SK-N-SH (cell line): ENCODE results near the gene RMDN2. TPM values are rescaled to one million over a fixed set of nuclear protein-coding genes. Genes with fewer than 3 reads are reported as not detected.

Source experiments
- CTCF ChIA-PET: fragments of 300-600, 350-600 bp; formaldehyde crosslinking; extraction: SDS; loops from one replicate; lab custom pipeline; 2021; lab: Yijun Ruan, JAX
- POLR2A ChIA-PET: fragments of 350-600 bp; sonication (Branson Sonifier 250); formaldehyde crosslinking; extraction: SDS; loops from one replicate; lab custom pipeline; 2020; ENCODE audit warnings: antibody characterized with exemption, inconsistent platforms; lab: Yijun Ruan, JAX
- DNase-seq: peaks from one replicate; pipeline ENCODE4 v3.0.0; 2012
- H2AFZ ChIP-seq: fragments of 200-600 bp; sonication (generic); 2 replicates; pipeline ENCODE4 v1.8.1; 2016; ENCODE audit warnings: antibody characterized with exemption, mild to moderate bottlenecking, low read depth
- H3F3A ChIP-seq: fragments of 200-600 bp; sonication (generic); replicated peaks from 2 replicates; pipeline ENCODE3; 2016; ENCODE audit warnings: antibody characterized with exemption, mild to moderate bottlenecking; ENCODE audit not compliant: insufficient read depth
- H3K27ac ChIP-seq, 2 experiments: fragments of 200-500 bp in 1 of 2; fragments of 200-600 bp in 1 of 2; sonication (Bioruptor generic) in 1 of 2; sonication (generic), shearing (Covaris generic) in 1 of 2; 2 replicates each; pipeline versions ENCODE4 v1.5.1 to v1.6.1; 2014 to 2016; ENCODE audit warnings: low read depth in 2 of 2, inconsistent platforms in 1 of 2, low read length in 1 of 2, mild to moderate bottlenecking in 1 of 2, mixed read lengths in 1 of 2
- H3K27me3 ChIP-seq: fragments of 200-600 bp; sonication (generic), shearing (Covaris generic); 2 replicates; pipeline ENCODE4 v1.6.1; 2016; ENCODE audit warnings: mixed run types; ENCODE audit not compliant: insufficient read depth
- H3K36me3 ChIP-seq, 2 experiments: fragments of 200-500 bp in 1 of 2; fragments of 200-600 bp in 1 of 2; sonication (Bioruptor generic) in 1 of 2; sonication (generic) in 1 of 2; replicated peaks in 1 of 2; 2 replicates each; pipeline versions ENCODE3 to v1.5.1; 2014 to 2016; ENCODE audit warnings: low read length in 1 of 2, mild to moderate bottlenecking in 1 of 2; ENCODE audit not compliant: insufficient read depth in 2 of 2, control insufficient read depth in 1 of 2
- H3K4me1 ChIP-seq, 2 experiments: fragments of 200-500 bp in 1 of 2; fragments of 200-600 bp in 1 of 2; sonication (Bioruptor generic) in 1 of 2; sonication (generic), shearing (Covaris generic) in 1 of 2; 2 replicates each; pipeline versions ENCODE4 v1.5.1 to v1.6.1; 2014 to 2016; ENCODE audit warnings: low read depth in 1 of 2, low read length in 1 of 2, mixed run types in 1 of 2; ENCODE audit not compliant: insufficient read depth in 2 of 2, control insufficient read depth in 1 of 2
- H3K4me2 ChIP-seq: fragments of 200-600 bp; sonication (generic), shearing (Covaris generic); 2 replicates; pipeline ENCODE4 v1.6.1; 2017; ENCODE audit warnings: mixed run types
- H3K4me3 ChIP-seq, 2 experiments: fragments of 200-500 bp in 1 of 2; fragments of 200-600 bp in 1 of 2; sonication (Bioruptor generic) in 1 of 2; sonication (generic), shearing (Covaris generic) in 1 of 2; 2 replicates each; pipeline versions ENCODE4 v1.5.1 to v1.8.1; 2014 to 2016; ENCODE audit warnings: low read depth in 2 of 2, inconsistent platforms in 1 of 2, low read length in 1 of 2, mild to moderate bottlenecking in 1 of 2, mixed read lengths in 1 of 2, moderate library complexity in 1 of 2
- H3K79me2 ChIP-seq: fragments of 200-600 bp; sonication (generic); 2 replicates; pipeline ENCODE4 v1.8.1; 2017; ENCODE audit warnings: mild to moderate bottlenecking; ENCODE audit not compliant: insufficient read depth
- H3K9ac ChIP-seq: fragments of 200-600 bp; sonication (generic); 2 replicates; pipeline ENCODE4 v1.6.1; 2017; ENCODE audit warnings: mixed run types
- H3K9me2 ChIP-seq: fragments of 200-600 bp; sonication (generic); 2 replicates; pipeline ENCODE4 v1.6.1; 2017; ENCODE audit warnings: mixed run types
- H3K9me3 ChIP-seq: fragments of 200-600 bp; sonication (generic); 2 replicates; pipeline ENCODE4 v1.6.1; 2017; ENCODE audit warnings: mixed run types, mild to moderate bottlenecking, moderate library complexity
- H4K20me1 ChIP-seq: fragments of 200-600 bp; sonication (generic); 2 replicates; pipeline ENCODE4 v1.6.1; 2017; ENCODE audit warnings: mild to moderate bottlenecking, mixed run types; ENCODE audit not compliant: insufficient read depth
- CHD2 ChIP-seq: fragments of 150-350 bp; IDR thresholded peaks from 2 replicates; pipeline ENCODE4 v1.6.1; 2018; ENCODE audit warnings: low read length; ENCODE audit not compliant: partially characterized antibody
- ELF1 ChIP-seq: IDR thresholded peaks from 2 replicates; pipeline ENCODE4 v1.4.0; 2012
- EP300 ChIP-seq, 2 experiments: IDR thresholded peaks; 2 replicates each; pipeline versions ENCODE4 v1.4.0 to v1.6.1; 2012; ENCODE audit warnings: borderline replicate concordance in 1 of 2, low read depth in 1 of 2, low read length in 1 of 2
- GABPA ChIP-seq: IDR thresholded peaks from 2 replicates; pipeline ENCODE4 v1.4.0; 2012; ENCODE audit warnings: low read depth, mild to moderate bottlenecking
- NFIC ChIP-seq: IDR thresholded peaks from 2 replicates; pipeline ENCODE4 v1.4.0; 2012; ENCODE audit warnings: borderline replicate concordance
- NRF1 ChIP-seq: IDR thresholded peaks from 2 replicates; pipeline ENCODE4 v1.6.1; 2012; ENCODE audit warnings: low read depth, mild to moderate bottlenecking, low read length
- RAD21 ChIP-seq: IDR thresholded peaks from 2 replicates; pipeline ENCODE4 v1.6.1; 2012; ENCODE audit warnings: mild to moderate bottlenecking, low read length
- SMC3 ChIP-seq: IDR thresholded peaks from 2 replicates; pipeline ENCODE4 v1.6.1; 2012; ENCODE audit warnings: low read depth, low read length, improper control_type of control experiment
- TAF1 ChIP-seq: IDR thresholded peaks from 2 replicates; pipeline ENCODE4 v1.6.1; 2012; ENCODE audit warnings: low read depth, mild to moderate bottlenecking, low read length, moderate library complexity, borderline replicate concordance
- TCF12 ChIP-seq: IDR thresholded peaks from 2 replicates; pipeline ENCODE4 v1.4.0; 2012
- TEAD4 ChIP-seq: IDR thresholded peaks from 2 replicates; pipeline ENCODE4 v1.4.0; 2012; ENCODE audit warnings: mild to moderate bottlenecking, borderline replicate concordance; ENCODE audit not compliant: insufficient read depth
- YY1 ChIP-seq: IDR thresholded peaks from 2 replicates; pipeline ENCODE4 v1.4.0; 2012; ENCODE audit warnings: low read depth, mild to moderate bottlenecking
- WGBS: methylation state at CpG from one replicate; pipeline ENCODE4 v1.1.6; 2017; ENCODE audit warnings: low lambda C conversion rate; 5-methylcytosine and 5-hydroxymethylcytosine counted together
- polyA plus RNA-seq, 3 experiments: library from polyadenylated mRNA; depleted of rRNA; stranded (reverse); fragments of >200 nt; gene quantifications; 2 replicates each; pipeline ENCODE4 v1.2.3, GENCODE V29; 2012
- TF ChIP-seq, protein P1 (sequence below): IDR thresholded peaks from 2 replicates; pipeline ENCODE4 v1.4.0; 2012; ENCODE audit warnings: low read depth, borderline replicate concordance
- TF ChIP-seq, protein P2 (sequence below): IDR thresholded peaks from 2 replicates; pipeline ENCODE4; 2012
- TF ChIP-seq, protein P3 (sequence below): IDR thresholded peaks from 2 replicates; pipeline ENCODE4 v1.6.1; 2012; ENCODE audit warnings: mild to moderate bottlenecking, low read depth, low read length, moderate library complexity
- TF ChIP-seq, protein P4 (sequence below): IDR thresholded peaks from 2 replicates; pipeline ENCODE4 v1.4.0; 2012; ENCODE audit warnings: low read depth

The RMDN2 gene
- polyA plus RNA-seq, 1 of the 3 experiments (the other 2 are of a cell fraction), result 7.3 TPM

DNA sequence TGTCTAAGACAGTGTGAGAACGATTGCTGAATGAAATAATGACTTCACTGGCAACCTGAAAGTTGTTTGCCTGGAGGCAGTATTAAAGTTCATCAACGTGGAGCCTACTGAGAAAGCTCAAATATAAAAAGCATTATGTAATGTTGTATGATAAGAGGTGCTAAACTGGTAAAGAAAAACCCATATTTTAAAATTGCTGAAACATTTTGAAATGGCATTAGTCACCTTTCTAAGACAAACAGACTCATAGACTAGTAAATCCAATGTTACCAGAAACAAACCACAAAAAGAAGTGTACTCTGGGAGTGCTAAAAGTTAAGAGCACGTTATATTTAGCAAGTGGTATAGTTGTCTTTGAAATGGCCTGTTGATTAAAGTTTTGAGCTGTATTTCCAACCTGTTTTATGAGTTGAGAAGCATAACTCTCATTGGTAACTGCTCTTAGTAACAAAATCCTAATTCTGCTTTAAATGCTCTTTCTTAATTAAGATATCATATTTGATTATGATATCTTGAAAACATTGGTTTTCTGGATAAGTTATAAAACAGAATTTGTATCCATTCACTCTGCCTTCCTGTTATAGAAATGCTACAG, 88.2 kb downstream of the RMDN2 start (continued):
- no peak for TF ChIP-seq NFIC

DNA sequence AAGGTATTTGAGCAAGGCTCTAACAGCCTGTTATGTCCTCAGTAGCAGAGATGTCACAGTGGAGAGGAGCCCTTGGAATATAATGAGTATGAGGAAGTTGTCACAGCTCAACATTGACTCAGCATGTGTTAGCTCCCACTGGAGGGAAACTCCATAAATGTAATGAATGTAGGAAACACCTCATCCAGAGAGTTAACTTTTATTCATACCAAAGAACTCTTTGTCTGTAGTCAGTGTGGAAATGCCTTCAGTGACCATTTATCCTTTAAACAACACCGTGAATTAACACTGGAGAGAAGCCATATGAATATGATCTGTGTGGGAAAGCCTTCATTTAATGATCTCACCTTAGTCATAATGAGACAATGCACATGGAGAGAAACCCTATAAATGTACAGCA, 91.1 kb downstream of the RMDN2 start:
- Histone ChIP-seq H3K79me2 (no peaks in the 10 kb centered on the region), H3K4me1 (no peaks in the 10 kb centered on the region), H4K20me1 (no peaks in the 10 kb centered on the region), H3K27ac (no peak overlapping the region), H3K4me2 (no peak overlapping the region), H3F3A (no peaks in the 10 kb centered on the region), H2AFZ (no peak overlapping the region), H3K27me3 (no peaks in the 10 kb centered on the region), H3K9ac (no peak overlapping the region), H3K9me3 (no peaks in the 10 kb centered on the region), H3K36me3 (peaks cover 0 to 44% of the 10 kb centered on the region in 2 experiments), H3K9me2 (no peaks in the 10 kb centered on the region), H3K4me3 (no peak overlapping the region)
- no peak for DNase-seq
- POLR2A ChIA-PET, result no interaction called here
- CTCF ChIA-PET, result interaction anchor here (0.6 to 1.6 kb wide), 3 partner anchors 15 to 258 kb away, joined by 3 to 6 read pairs (median 4); partner anchors contain the start of gene CYP1B1
- TF ChIP-seq EP300 (IDR thresholded peaks at IDR 0.05; ENCODE audit: borderline replicate concordance in 1 of 2, low read depth in 1 of 2, low read length in 1 of 2) (no peak), GABPA (no peak), NFIC (no peak), TCF12 (no peak), TEAD4 (no peak), NRF1 (no peak), SMC3 (no peak), RAD21 (no peak), CHD2 (no peak)
- TF ChIP-seq, protein P1, sequence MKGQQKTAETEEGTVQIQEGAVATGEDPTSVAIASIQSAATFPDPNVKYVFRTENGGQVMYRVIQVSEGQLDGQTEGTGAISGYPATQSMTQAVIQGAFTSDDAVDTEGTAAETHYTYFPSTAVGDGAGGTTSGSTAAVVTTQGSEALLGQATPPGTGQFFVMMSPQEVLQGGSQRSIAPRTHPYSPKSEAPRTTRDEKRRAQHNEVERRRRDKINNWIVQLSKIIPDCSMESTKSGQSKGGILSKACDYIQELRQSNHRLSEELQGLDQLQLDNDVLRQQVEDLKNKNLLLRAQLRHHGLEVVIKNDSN, result no peak
- TF ChIP-seq, protein P2, sequence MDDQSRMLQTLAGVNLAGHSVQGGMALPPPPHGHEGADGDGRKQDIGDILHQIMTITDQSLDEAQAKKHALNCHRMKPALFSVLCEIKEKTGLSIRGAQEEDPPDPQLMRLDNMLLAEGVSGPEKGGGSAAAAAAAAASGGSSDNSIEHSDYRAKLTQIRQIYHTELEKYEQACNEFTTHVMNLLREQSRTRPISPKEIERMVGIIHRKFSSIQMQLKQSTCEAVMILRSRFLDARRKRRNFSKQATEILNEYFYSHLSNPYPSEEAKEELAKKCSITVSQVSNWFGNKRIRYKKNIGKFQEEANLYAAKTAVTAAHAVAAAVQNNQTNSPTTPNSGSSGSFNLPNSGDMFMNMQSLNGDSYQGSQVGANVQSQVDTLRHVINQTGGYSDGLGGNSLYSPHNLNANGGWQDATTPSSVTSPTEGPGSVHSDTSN, result no peak
- WGBS, result 94% methylated on average over 1 of the region's 1 CpG

DNA sequence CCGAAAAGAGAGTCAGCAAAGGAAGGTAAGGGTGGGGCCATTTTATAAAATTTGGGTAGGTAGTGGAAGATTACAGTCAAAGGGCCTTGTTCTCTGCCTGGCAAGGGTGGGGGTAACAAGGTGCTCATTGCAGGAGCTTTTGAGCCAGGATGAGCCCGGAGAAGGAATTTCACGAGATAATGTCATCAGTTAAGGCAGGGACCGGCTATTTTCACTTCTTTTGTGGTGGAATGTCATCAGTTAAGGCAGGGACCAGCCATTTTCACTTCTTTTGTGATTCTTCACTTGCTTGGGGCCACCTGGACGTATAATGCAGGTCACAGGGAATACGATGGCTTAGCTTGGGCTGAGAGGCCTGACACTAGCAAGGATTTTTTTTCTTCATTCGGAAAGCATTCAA, 92.7 kb downstream of the RMDN2 start:
- POLR2A ChIA-PET, result no interaction called here

More for the DNA sequence above, 92.7 kb downstream of the RMDN2 start:
- Histone ChIP-seq H2AFZ (no peak overlapping the region), H3K79me2 (no peaks in the 10 kb centered on the region), H3K9me3 (no peaks in the 10 kb centered on the region), H3K27ac (no peak overlapping the region), H3F3A (no peaks in the 10 kb centered on the region), H3K36me3 (peaks cover 0 to 33% of the 10 kb centered on the region in 2 experiments), H3K27me3 (no peaks in the 10 kb centered on the region), H3K9ac (no peak overlapping the region), H3K4me2 (no peak overlapping the region), H3K4me1 (no peaks in the 10 kb centered on the region), H3K9me2 (no peaks in the 10 kb centered on the region), H3K4me3 (no peak overlapping the region), H4K20me1 (no peaks in the 10 kb centered on the region)
- 90% methylated on average over 7 of the region's 7 CpGs for whole genome bisulfite sequencing
- CTCF ChIA-PET, result interaction anchor here (2.0 kb wide), 1 partner anchor 257 kb away, joined by 7 read pairs; no protein-coding TSS in a partner anchor
- no peak for DNase-seq
- TF ChIP-seq, protein P3, sequence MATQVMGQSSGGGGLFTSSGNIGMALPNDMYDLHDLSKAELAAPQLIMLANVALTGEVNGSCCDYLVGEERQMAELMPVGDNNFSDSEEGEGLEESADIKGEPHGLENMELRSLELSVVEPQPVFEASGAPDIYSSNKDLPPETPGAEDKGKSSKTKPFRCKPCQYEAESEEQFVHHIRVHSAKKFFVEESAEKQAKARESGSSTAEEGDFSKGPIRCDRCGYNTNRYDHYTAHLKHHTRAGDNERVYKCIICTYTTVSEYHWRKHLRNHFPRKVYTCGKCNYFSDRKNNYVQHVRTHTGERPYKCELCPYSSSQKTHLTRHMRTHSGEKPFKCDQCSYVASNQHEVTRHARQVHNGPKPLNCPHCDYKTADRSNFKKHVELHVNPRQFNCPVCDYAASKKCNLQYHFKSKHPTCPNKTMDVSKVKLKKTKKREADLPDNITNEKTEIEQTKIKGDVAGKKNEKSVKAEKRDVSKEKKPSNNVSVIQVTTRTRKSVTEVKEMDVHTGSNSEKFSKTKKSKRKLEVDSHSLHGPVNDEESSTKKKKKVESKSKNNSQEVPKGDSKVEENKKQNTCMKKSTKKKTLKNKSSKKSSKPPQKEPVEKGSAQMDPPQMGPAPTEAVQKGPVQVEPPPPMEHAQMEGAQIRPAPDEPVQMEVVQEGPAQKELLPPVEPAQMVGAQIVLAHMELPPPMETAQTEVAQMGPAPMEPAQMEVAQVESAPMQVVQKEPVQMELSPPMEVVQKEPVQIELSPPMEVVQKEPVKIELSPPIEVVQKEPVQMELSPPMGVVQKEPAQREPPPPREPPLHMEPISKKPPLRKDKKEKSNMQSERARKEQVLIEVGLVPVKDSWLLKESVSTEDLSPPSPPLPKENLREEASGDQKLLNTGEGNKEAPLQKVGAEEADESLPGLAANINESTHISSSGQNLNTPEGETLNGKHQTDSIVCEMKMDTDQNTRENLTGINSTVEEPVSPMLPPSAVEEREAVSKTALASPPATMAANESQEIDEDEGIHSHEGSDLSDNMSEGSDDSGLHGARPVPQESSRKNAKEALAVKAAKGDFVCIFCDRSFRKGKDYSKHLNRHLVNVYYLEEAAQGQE, result no peak
- TF ChIP-seq, protein P4, sequence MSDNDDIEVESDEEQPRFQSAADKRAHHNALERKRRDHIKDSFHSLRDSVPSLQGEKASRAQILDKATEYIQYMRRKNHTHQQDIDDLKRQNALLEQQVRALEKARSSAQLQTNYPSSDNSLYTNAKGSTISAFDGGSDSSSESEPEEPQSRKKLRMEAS, result no peak
- TF ChIP-seq YY1 (no peak), TAF1 (no peak), ELF1 (no peak)
